ENCODE results near the gene SPCS3.
A peak's percentile ranks its signal among the peaks of the same experiment; 100 is the strongest.

The SPCS3 gene

DNA sequence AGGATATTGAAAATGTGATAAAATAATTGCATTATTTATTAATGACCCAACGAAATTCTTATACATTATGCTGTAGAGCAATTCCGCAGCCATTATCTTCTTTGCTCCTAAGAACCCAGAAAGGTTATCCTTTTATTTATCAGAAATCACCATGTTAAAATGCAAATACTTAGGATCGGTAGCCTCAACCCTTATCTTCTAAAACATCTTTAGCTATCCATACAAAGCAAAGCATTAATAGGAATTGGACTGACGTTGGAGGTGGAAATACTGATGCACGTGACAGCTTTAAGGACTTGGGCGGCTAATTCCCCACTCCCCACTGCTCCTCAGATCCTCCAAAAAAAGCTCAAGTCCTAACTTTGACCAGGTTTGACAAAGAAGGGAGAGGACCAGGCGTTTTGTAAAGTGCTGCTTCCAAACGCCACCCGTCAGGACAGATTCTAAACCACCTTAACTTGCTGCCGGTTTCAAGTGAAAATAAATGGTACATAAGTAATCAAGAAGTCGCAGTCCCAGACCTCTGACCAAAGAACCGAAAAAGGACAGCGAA, 539 bp upstream of the SPCS3 start:
- H3K79me2 ChIP-seq (ENCODE audit: insufficient read depth, low read length): peaks cover 47% of the 10 kb centered on the region
- TF ChIP-seq, protein P1, sequence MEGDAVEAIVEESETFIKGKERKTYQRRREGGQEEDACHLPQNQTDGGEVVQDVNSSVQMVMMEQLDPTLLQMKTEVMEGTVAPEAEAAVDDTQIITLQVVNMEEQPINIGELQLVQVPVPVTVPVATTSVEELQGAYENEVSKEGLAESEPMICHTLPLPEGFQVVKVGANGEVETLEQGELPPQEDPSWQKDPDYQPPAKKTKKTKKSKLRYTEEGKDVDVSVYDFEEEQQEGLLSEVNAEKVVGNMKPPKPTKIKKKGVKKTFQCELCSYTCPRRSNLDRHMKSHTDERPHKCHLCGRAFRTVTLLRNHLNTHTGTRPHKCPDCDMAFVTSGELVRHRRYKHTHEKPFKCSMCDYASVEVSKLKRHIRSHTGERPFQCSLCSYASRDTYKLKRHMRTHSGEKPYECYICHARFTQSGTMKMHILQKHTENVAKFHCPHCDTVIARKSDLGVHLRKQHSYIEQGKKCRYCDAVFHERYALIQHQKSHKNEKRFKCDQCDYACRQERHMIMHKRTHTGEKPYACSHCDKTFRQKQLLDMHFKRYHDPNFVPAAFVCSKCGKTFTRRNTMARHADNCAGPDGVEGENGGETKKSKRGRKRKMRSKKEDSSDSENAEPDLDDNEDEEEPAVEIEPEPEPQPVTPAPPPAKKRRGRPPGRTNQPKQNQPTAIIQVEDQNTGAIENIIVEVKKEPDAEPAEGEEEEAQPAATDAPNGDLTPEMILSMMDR (conservative IDR thresholded peaks at IDR 0.05; ENCODE audit: low read length): no peak
- no peak for TF ChIP-seq EZH2phosphoT487 (IDR thresholded peaks at IDR 0.05; ENCODE audit: borderline replicate concordance)
- H2AFZ ChIP-seq (ENCODE audit: low read length): peak overlapping the region; percentile 98

GRCh38 chr4:176320340-176320975, 692 bp downstream of the SPCS3 start:
- peaks cover 60% of the 10 kb centered on the region for H3K79me2 ChIP-seq (ENCODE audit: insufficient read depth, low read length)
- H3K36me3 ChIP-seq (ENCODE audit: insufficient read depth, low read length): no peaks in the 10 kb centered on the region
- H4K20me1 ChIP-seq (ENCODE audit: insufficient read depth, low read length, poor library complexity, severe bottlenecking): peaks cover 49% of the 10 kb centered on the region
- H3K27me3 ChIP-seq (ENCODE audit: insufficient read depth, low read length, poor library complexity, severe bottlenecking): no peaks in the 10 kb centered on the region
- peaks cover 51% of the 10 kb centered on the region for H3K4me1 ChIP-seq (ENCODE audit: insufficient read depth, low read length, poor library complexity, severe bottlenecking)
- H2AFZ ChIP-seq (ENCODE audit: low read length): peak overlapping the region; percentile 83
- peak overlapping the region; percentile 90 for H3K9ac ChIP-seq (ENCODE audit: low read depth, low read length, poor library complexity, severe bottlenecking)
- no peaks in the 10 kb centered on the region for H3K9me3 ChIP-seq (ENCODE audit: insufficient read depth, low read depth, low read length)
- peak overlapping the region; percentile 94 for H3K4me3 ChIP-seq (ENCODE audit: low read length, poor library complexity, severe bottlenecking)
- H3K4me2 ChIP-seq (ENCODE audit: low read depth, low read length, poor library complexity, severe bottlenecking): peak overlapping the region; percentile 100
- peaks cover 4% of the 10 kb centered on the region; the same call in 1 of the 2 replicates for H3F3A ChIP-seq (ENCODE audit: low read depth)
- TF ChIP-seq, protein P1 (conservative IDR thresholded peaks at IDR 0.05; ENCODE audit: low read length): no peak
- no peak for TF ChIP-seq EZH2phosphoT487 (IDR thresholded peaks at IDR 0.05; ENCODE audit: borderline replicate concordance)
- H3K9me2 ChIP-seq (replicated peaks; ENCODE audit: low read depth, low read length): no peaks in the 10 kb centered on the region

More for the DNA sequence above, 539 bp upstream of the SPCS3 start:
- Histone ChIP-seq H3F3A (ENCODE audit: low read depth) (peaks cover 4% of the 10 kb centered on the region; the same call in 1 of the 2 replicates), H3K9me2 (replicated peaks; ENCODE audit: low read depth, low read length) (no peaks in the 10 kb centered on the region), H4K20me1 (ENCODE audit: insufficient read depth, low read length, poor library complexity, severe bottlenecking) (peaks cover 37% of the 10 kb centered on the region), H3K9me3 (ENCODE audit: insufficient read depth, low read depth, low read length) (no peaks in the 10 kb centered on the region), H3K4me1 (ENCODE audit: insufficient read depth, low read length, poor library complexity, severe bottlenecking) (peaks cover 40% of the 10 kb centered on the region), H3K4me3 (ENCODE audit: low read length, poor library complexity, severe bottlenecking) (peak overlapping the region; percentile 94), H3K36me3 (ENCODE audit: insufficient read depth, low read length) (no peaks in the 10 kb centered on the region), H3K9ac (ENCODE audit: low read depth, low read length, poor library complexity, severe bottlenecking) (peak overlapping the region; percentile 90), H3K27me3 (ENCODE audit: insufficient read depth, low read length, poor library complexity, severe bottlenecking) (no peaks in the 10 kb centered on the region), H3K4me2 (ENCODE audit: low read depth, low read length, poor library complexity, severe bottlenecking) (peak overlapping the region; percentile 91)

DNA sequence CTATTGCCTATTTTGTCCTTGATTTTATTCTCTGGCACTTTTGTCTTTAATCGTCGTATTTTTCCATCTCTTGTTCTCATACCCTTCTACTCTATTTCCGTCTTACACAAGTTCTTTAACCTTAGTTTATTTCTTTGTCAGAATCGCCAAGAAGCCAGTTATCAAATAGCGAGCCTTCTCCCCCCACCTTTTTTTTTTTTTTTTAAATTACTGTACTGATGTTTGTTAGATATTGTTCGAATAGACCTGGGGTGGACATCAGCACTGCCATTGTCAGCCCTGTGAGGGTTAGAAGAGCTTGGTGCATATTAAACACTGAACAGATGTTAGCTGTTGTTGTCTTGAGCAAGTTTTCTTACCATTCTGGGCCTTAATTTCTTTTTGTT, 1.2 kb downstream of the SPCS3 start:
- Histone ChIP-seq H3K4me3 (ENCODE audit: low read length, poor library complexity, severe bottlenecking) (peak overlapping the region; percentile 94), H3K36me3 (ENCODE audit: insufficient read depth, low read length) (no peaks in the 10 kb centered on the region), H3K9me2 (replicated peaks; ENCODE audit: low read depth, low read length) (no peaks in the 10 kb centered on the region), H3K4me2 (ENCODE audit: low read depth, low read length, poor library complexity, severe bottlenecking) (peak overlapping the region; percentile 100), H3K4me1 (ENCODE audit: insufficient read depth, low read length, poor library complexity, severe bottlenecking) (peaks cover 51% of the 10 kb centered on the region), H3K9me3 (ENCODE audit: insufficient read depth, low read depth, low read length) (no peaks in the 10 kb centered on the region), H3K27me3 (ENCODE audit: insufficient read depth, low read length, poor library complexity, severe bottlenecking) (no peaks in the 10 kb centered on the region), H3F3A (ENCODE audit: low read depth) (peaks cover 4% of the 10 kb centered on the region; the same call in 1 of the 2 replicates), H2AFZ (ENCODE audit: low read length) (peak overlapping the region; percentile 68; the same call in 1 of the 2 replicates), H3K9ac (ENCODE audit: low read depth, low read length, poor library complexity, severe bottlenecking) (peak overlapping the region; percentile 90), H3K79me2 (ENCODE audit: insufficient read depth, low read length) (peaks cover 65% of the 10 kb centered on the region), H4K20me1 (ENCODE audit: insufficient read depth, low read length, poor library complexity, severe bottlenecking) (peaks cover 53% of the 10 kb centered on the region)
- TF ChIP-seq EZH2phosphoT487 (IDR thresholded peaks at IDR 0.05; ENCODE audit: borderline replicate concordance): no peak
- TF ChIP-seq, protein P1 (conservative IDR thresholded peaks at IDR 0.05; ENCODE audit: low read length): no peak
